ENCODE results near the gene PRSS57. TPM values are rescaled to one million over a fixed set of nuclear protein-coding genes. Genes with fewer than 3 reads are reported as not detected.

Gene PRSS57
- total RNA-seq, 1 donor from 2014 or later: not detected

- no peaks in the 10 kb centered on the region for H3K36me3 ChIP-seq (ENCODE audit: control insufficient read depth, insufficient read depth, low read length)
- no peak for DNase-seq (ENCODE audit: low read depth)
- no peaks in the 10 kb centered on the region for H3K27me3 ChIP-seq (ENCODE audit: control insufficient read depth, insufficient read depth, low read length)
- TF ChIP-seq CTCF (IDR thresholded peaks at IDR 0.05; ENCODE audit: insufficient read depth, low read length, poor library complexity, severe bottlenecking): no peak
- H3K4me3 ChIP-seq (ENCODE audit: low read depth, low read length): no peak overlapping the region
Observed at GRCh38 chr19:658059-658839, 37.0 kb downstream of the PRSS57 start.

GRCh38 chr19:657611-658010, 37.6 kb downstream of the PRSS57 start:
- Histone ChIP-seq H3K4me3 (ENCODE audit: low read depth, low read length) (no peak overlapping the region), H3K36me3 (ENCODE audit: control insufficient read depth, insufficient read depth, low read length) (no peaks in the 10 kb centered on the region), H3K27me3 (ENCODE audit: control insufficient read depth, insufficient read depth, low read length) (no peaks in the 10 kb centered on the region)
- TF ChIP-seq CTCF (IDR thresholded peaks at IDR 0.05; ENCODE audit: insufficient read depth, low read length, poor library complexity, severe bottlenecking): no peak
- DNase-seq (ENCODE audit: low read depth): no peak

GRCh38 chr19:656751-657559, 38.3 kb downstream of the PRSS57 start:
- no peak for DNase-seq (ENCODE audit: low read depth)
- peaks cover 3% of the 10 kb centered on the region for H3K36me3 ChIP-seq (ENCODE audit: control insufficient read depth, insufficient read depth, low read length)
- H3K4me3 ChIP-seq (ENCODE audit: low read depth, low read length): no peak overlapping the region
- TF ChIP-seq CTCF (IDR thresholded peaks at IDR 0.05; ENCODE audit: insufficient read depth, low read length, poor library complexity, severe bottlenecking): no peak
- no peaks in the 10 kb centered on the region for H3K27me3 ChIP-seq (ENCODE audit: control insufficient read depth, insufficient read depth, low read length)

GRCh38 chr19:655691-656090, 39.6 kb downstream of the PRSS57 start:
- no peak for TF ChIP-seq CTCF (IDR thresholded peaks at IDR 0.05; ENCODE audit: insufficient read depth, low read length, poor library complexity, severe bottlenecking)
- Histone ChIP-seq H3K36me3 (ENCODE audit: control insufficient read depth, insufficient read depth, low read length) (peaks cover 3% of the 10 kb centered on the region), H3K4me3 (ENCODE audit: low read depth, low read length) (no peak overlapping the region), H3K27me3 (ENCODE audit: control insufficient read depth, insufficient read depth, low read length) (no peaks in the 10 kb centered on the region)
- DNase-seq (ENCODE audit: low read depth): no peak

- Histone ChIP-seq H3K4me3 (ENCODE audit: low read depth, low read length) (no peak overlapping the region), H3K36me3 (ENCODE audit: control insufficient read depth, insufficient read depth, low read length) (peaks cover 3% of the 10 kb centered on the region), H3K27me3 (ENCODE audit: control insufficient read depth, insufficient read depth, low read length) (no peaks in the 10 kb centered on the region)
- TF ChIP-seq CTCF (IDR thresholded peaks at IDR 0.05; ENCODE audit: insufficient read depth, low read length, poor library complexity, severe bottlenecking): no peak
- DNase-seq (ENCODE audit: low read depth): no peak
Observed at GRCh38 chr19:653425-653824, 41.8 kb downstream of the PRSS57 start.

All from kidney epithelial cell (primary cell).